ENCODE measurements around the gene SYP.

GRCh38 chrX:49214996-49215526 lies 15.1 kb upstream of the SYP start:
- TF ChIP-seq CTCF (IDR thresholded peaks at IDR 0.05; ENCODE audit: borderline replicate concordance, extremely low read depth, low read length, poor library complexity, severe bottlenecking) = no peak
- TF ChIP-seq EZH2 (IDR thresholded peaks at IDR 0.05; ENCODE audit: borderline replicate concordance, low read depth, low read length, severe bottlenecking) = no peak
